22Rv1 (cell line): ENCODE results near the gene PDE6D.

Experiments used
- ZFX ChIP-seq: fragments of 450-650 bp; IDR thresholded peaks from 2 replicates; pipeline ENCODE4 v1.6.1; 2017; ENCODE audit warnings: antibody characterized with exemption, borderline replicate concordance
- TF ChIP-seq, protein P1 (sequence below): fragments of 450-650 bp; IDR thresholded peaks from 2 replicates; pipeline ENCODE4 v1.5.1; 2017; ENCODE audit warnings: mild to moderate bottlenecking

DNA sequence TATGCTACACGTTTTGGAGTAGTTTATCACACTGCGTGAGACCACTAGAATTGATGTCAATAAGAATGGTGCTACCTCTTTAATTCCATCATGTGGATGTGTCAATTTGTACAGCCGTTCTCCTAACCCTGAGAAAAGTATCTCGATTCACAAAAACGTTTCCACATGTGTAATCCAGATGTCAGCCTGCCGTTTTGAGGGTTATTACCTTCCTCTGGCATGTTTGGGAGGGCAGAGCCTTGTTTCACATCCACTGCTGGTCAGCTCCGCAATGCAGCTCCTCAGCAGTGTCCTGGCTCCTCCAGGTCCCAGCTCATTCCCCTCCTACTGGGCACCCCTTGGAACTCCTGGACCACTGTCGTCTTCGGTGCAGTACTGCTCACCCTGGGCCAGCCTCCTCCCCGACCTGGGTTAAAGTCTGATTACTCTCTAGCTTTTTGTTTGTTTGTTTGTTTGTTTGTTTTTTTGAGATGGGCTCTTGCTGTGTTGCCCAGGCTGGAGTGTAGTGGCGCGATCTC lies 39.8 kb upstream of the PDE6D start:
- TF ChIP-seq, protein P1, sequence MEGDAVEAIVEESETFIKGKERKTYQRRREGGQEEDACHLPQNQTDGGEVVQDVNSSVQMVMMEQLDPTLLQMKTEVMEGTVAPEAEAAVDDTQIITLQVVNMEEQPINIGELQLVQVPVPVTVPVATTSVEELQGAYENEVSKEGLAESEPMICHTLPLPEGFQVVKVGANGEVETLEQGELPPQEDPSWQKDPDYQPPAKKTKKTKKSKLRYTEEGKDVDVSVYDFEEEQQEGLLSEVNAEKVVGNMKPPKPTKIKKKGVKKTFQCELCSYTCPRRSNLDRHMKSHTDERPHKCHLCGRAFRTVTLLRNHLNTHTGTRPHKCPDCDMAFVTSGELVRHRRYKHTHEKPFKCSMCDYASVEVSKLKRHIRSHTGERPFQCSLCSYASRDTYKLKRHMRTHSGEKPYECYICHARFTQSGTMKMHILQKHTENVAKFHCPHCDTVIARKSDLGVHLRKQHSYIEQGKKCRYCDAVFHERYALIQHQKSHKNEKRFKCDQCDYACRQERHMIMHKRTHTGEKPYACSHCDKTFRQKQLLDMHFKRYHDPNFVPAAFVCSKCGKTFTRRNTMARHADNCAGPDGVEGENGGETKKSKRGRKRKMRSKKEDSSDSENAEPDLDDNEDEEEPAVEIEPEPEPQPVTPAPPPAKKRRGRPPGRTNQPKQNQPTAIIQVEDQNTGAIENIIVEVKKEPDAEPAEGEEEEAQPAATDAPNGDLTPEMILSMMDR = no peak
- TF ChIP-seq ZFX = no peak
